ENCODE measurements around the gene STMN3.

DNA sequence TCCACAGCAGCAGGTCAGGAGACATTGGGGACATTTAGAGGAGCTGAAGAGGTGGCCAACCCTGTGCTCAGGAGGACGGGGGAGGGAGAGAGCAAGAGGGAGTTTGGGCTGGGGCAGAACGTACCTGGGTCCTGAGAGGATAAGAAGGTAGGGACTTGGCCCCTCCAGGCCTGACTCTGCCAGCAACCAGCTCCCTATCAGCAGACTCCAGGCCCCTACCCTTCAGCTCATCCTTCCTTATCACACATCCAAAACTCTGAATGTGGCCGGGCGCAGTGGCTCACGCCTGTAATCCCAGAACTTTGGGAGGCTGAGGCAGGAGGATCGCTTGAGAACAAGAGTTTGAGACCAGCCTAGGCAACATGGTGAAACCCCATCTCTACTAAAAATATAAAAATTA, 5.0 kb downstream of the STMN3 start:
- TF ChIP-seq, protein P1, sequence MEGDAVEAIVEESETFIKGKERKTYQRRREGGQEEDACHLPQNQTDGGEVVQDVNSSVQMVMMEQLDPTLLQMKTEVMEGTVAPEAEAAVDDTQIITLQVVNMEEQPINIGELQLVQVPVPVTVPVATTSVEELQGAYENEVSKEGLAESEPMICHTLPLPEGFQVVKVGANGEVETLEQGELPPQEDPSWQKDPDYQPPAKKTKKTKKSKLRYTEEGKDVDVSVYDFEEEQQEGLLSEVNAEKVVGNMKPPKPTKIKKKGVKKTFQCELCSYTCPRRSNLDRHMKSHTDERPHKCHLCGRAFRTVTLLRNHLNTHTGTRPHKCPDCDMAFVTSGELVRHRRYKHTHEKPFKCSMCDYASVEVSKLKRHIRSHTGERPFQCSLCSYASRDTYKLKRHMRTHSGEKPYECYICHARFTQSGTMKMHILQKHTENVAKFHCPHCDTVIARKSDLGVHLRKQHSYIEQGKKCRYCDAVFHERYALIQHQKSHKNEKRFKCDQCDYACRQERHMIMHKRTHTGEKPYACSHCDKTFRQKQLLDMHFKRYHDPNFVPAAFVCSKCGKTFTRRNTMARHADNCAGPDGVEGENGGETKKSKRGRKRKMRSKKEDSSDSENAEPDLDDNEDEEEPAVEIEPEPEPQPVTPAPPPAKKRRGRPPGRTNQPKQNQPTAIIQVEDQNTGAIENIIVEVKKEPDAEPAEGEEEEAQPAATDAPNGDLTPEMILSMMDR (IDR thresholded peaks at IDR 0.05; ENCODE audit: insufficient read depth, low read length, poor library complexity, severe bottlenecking) = no peak
- no peak for TF ChIP-seq EZH2phosphoT487 (conservative IDR thresholded peaks at IDR 0.05; ENCODE audit: low read length)
